GM23248 (cell line): ENCODE measurements around the gene GPR82. TPM values are rescaled to one million over a fixed set of nuclear protein-coding genes. Genes with fewer than 3 reads are reported as not detected.
"Not testable (repeated sequence)": the region's sequence is repeated elsewhere in the genome, so short reads cannot be mapped to it uniquely, and the experiment has no call there.

Experiments used
- DNase-seq: peaks from one replicate; pipeline ENCODE4 v3.0.0-alpha.2; 2015
- H2AFZ ChIP-seq: fragments of 200-600 bp; sonication (generic); 2 replicates; pipeline ENCODE4 v1.6.1; 2016; ENCODE audit warnings: antibody characterized with exemption
- H3F3A ChIP-seq: fragments of 200-600 bp; sonication (generic); 2 replicates; pipeline ENCODE4 v1.6.1; 2016; ENCODE audit warnings: mild to moderate bottlenecking, antibody characterized with exemption, mixed run types; ENCODE audit not compliant: insufficient read depth
- H3K27ac ChIP-seq: fragments of 200-600 bp; sonication (generic); 2 replicates; pipeline ENCODE4 v1.5.1; 2016; ENCODE audit warnings: mild to moderate bottlenecking
- H3K27me3 ChIP-seq: fragments of 200-600 bp; sonication (generic); replicated peaks from 2 replicates; pipeline ENCODE4 v1.6.1; 2016; ENCODE audit warnings: mild to moderate bottlenecking; ENCODE audit not compliant: insufficient read depth
- H3K36me3 ChIP-seq: fragments of 200-600 bp; sonication (generic); 2 replicates; pipeline ENCODE4 v1.6.1; 2016; ENCODE audit warnings: low read depth, mild to moderate bottlenecking
- H3K4me1 ChIP-seq: fragments of 200-600 bp; sonication (generic); 2 replicates; pipeline ENCODE4 v1.6.1; 2016; ENCODE audit warnings: mild to moderate bottlenecking; ENCODE audit not compliant: insufficient read depth
- H3K4me2 ChIP-seq: fragments of 200-600 bp; sonication (generic); one replicate; pipeline ENCODE4 v1.6.1; 2016; ENCODE audit warnings: mild to moderate bottlenecking; ENCODE audit not compliant: unreplicated experiment
- H3K4me3 ChIP-seq: fragments of 200-600 bp; sonication (generic); 2 replicates; pipeline ENCODE4 v1.5.1; 2016; ENCODE audit warnings: mild to moderate bottlenecking
- H3K79me2 ChIP-seq: fragments of 200-600 bp; sonication (generic); 2 replicates; pipeline ENCODE4 v1.6.1; 2016; ENCODE audit warnings: mild to moderate bottlenecking; ENCODE audit not compliant: insufficient read depth
- H3K9ac ChIP-seq: fragments of 200-600 bp; sonication (generic); 2 replicates; pipeline ENCODE4 v1.6.1; 2016; ENCODE audit warnings: mild to moderate bottlenecking
- H3K9me2 ChIP-seq: fragments of 200-600 bp; sonication (generic); 2 replicates; pipeline ENCODE4 v1.6.1; 2016; ENCODE audit warnings: mixed run types, mild to moderate bottlenecking, moderate library complexity; ENCODE audit not compliant: insufficient read depth
- H3K9me3 ChIP-seq: fragments of 200-600 bp; sonication (generic); one replicate; pipeline ENCODE4 v1.6.1; 2017; ENCODE audit warnings: low read depth
- H4K20me1 ChIP-seq: fragments of 200-600 bp; sonication (generic); 2 replicates; pipeline ENCODE4 v1.6.0; 2016; ENCODE audit not compliant: insufficient read depth
- EZH2 ChIP-seq: fragments of 200-600 bp; sonication (generic); IDR thresholded peaks from 2 replicates; pipeline ENCODE4 v1.6.1; 2018; ENCODE audit warnings: antibody characterized with exemption, mild to moderate bottlenecking; ENCODE audit not compliant: insufficient read depth, poor library complexity, severe bottlenecking
- EZH2phosphoT487 ChIP-seq: fragments of 200-600 bp; sonication (generic); IDR thresholded peaks from 2 replicates; pipeline ENCODE4 v1.6.1; 2018; ENCODE audit warnings: antibody characterized with exemption, moderate library complexity, mild to moderate bottlenecking, low read depth; ENCODE audit not compliant: insufficient read depth
- WGBS, 2 experiments: methylation state at CpG; one replicate each; pipeline ENCODE4 v1.1.6; 2015 to 2017; ENCODE audit warnings: low lambda C conversion rate in 2 of 2, low coverage in 1 of 2; ENCODE audit errors: missing lambda C conversion rate in 2 of 2; 5-methylcytosine and 5-hydroxymethylcytosine counted together
- in situ Hi-C: fragments of 300-500 bp; cut with MboI; formaldehyde crosslinking; loops from 2 replicates; pipeline ENCODE4 v1.15.0; 2020
- polyA plus RNA-seq: library from polyadenylated mRNA; unstranded; fragments of >200 nt; fragmentation: Nextera tagmentation; extraction: Ambion mirVana; gene quantifications from 2 replicates; pipeline ENCODE4 v1.2.1, GENCODE V29; 2016
- total RNA-seq: library from RNA; depleted of rRNA; stranded (reverse); fragments of >200 nt; shearing (Covaris generic); gene quantifications from 2 replicates; pipeline ENCODE4 v1.2.3, GENCODE V29; 2014; rRNA removed

The GPR82 gene
- not detected in 2 replicates for total RNA-seq
- polyA plus RNA-seq, result 0.13 TPM in 1 of 2 replicates, not detected in the other

GRCh38 chrX:41723826-41724225, at the start of gene GPR82:
GPR82 (plus strand) TSS chrX:41724181; CDS start chrX:41727027, 2,846 bp downstream.
- no peaks in the 10 kb centered on the region for H3K36me3 ChIP-seq
- no peaks in the 10 kb centered on the region for H3F3A ChIP-seq
- H3K79me2 ChIP-seq, result no peaks in the 10 kb centered on the region
- H3K9me2 ChIP-seq, result no peaks in the 10 kb centered on the region
- H3K9ac ChIP-seq, result no peak within 1 kb of the TSS
- H3K9me3 ChIP-seq, result no peaks in the 10 kb centered on the region
- in situ Hi-C loops, result no loop called here
- H3K27ac ChIP-seq, result peak within 1 kb of the TSS; percentile 60
- no peaks in the 10 kb centered on the region for H3K27me3 ChIP-seq
- no peak for TF ChIP-seq EZH2phosphoT487
- TF ChIP-seq EZH2, result no peak
- H3K4me2 ChIP-seq, result no peak within 1 kb of the TSS
- 0 out of 2 replicates have a peak, but pooled peaks cover 9% of the 10 kb centered on the region for H3K4me1 ChIP-seq
- no peak for DNase-seq
- H4K20me1 ChIP-seq, result no peaks in the 10 kb centered on the region
- no peak within 1 kb of the TSS for H3K4me3 ChIP-seq
- WGBS, 2 experiments, result 50 to 54% methylated on average over 2 of the region's 2 CpGs
- no peak within 1 kb of the TSS for H2AFZ ChIP-seq

GRCh38 chrX:41676361-41676760, 47.6 kb upstream of the GPR82 start:
- 98 to 100% methylated on average over 5 to 15 of the region's 15 CpGs for WGBS, 2 experiments
- H3K4me1 ChIP-seq, H3F3A ChIP-seq, DNase-seq, H2AFZ ChIP-seq, H3K4me3 ChIP-seq, H3K27ac ChIP-seq, in situ Hi-C loops, H3K36me3 ChIP-seq, H3K9ac ChIP-seq, H3K79me2 ChIP-seq, H4K20me1 ChIP-seq, H3K27me3 ChIP-seq, H3K4me2 ChIP-seq, H3K9me3 ChIP-seq, H3K9me2 ChIP-seq: not testable (repeated sequence)

GRCh38 chrX:41677183-41678060, 46.6 kb upstream of the GPR82 start:
- no peaks in the 10 kb centered on the region for H3K4me1 ChIP-seq
- H3K27me3 ChIP-seq, result no peaks in the 10 kb centered on the region
- H3K36me3 ChIP-seq, result no peaks in the 10 kb centered on the region
- no peak for DNase-seq
- H4K20me1 ChIP-seq, result no peaks in the 10 kb centered on the region
- no peak overlapping the region for H2AFZ ChIP-seq
- no peaks in the 10 kb centered on the region for H3K9me3 ChIP-seq
- no peak overlapping the region for H3K4me3 ChIP-seq
- H3K9me2 ChIP-seq, result no peaks in the 10 kb centered on the region
- no peak overlapping the region for H3K4me2 ChIP-seq
- no peak overlapping the region for H3K27ac ChIP-seq
- no peaks in the 10 kb centered on the region for H3K79me2 ChIP-seq
- no peaks in the 10 kb centered on the region for H3F3A ChIP-seq
- H3K9ac ChIP-seq, result no peak overlapping the region
- in situ Hi-C loops, result no loop called here
- no peak for TF ChIP-seq EZH2
- no peak for TF ChIP-seq EZH2phosphoT487
- 45 to 49% methylated on average over 6 of the region's 6 CpGs for WGBS, 2 experiments

GRCh38 chrX:41684138-41684537, 39.8 kb upstream of the GPR82 start:
- Histone ChIP-seq H3K27me3 (no peaks in the 10 kb centered on the region), H3F3A (no peaks in the 10 kb centered on the region), H3K27ac (no peak overlapping the region), H2AFZ (no peak overlapping the region), H3K4me1 (no peaks in the 10 kb centered on the region), H3K9me2 (no peaks in the 10 kb centered on the region), H3K36me3 (no peaks in the 10 kb centered on the region), H3K9ac (no peak overlapping the region), H3K79me2 (no peaks in the 10 kb centered on the region), H4K20me1 (no peaks in the 10 kb centered on the region), H3K4me3 (no peak overlapping the region), H3K4me2 (no peak overlapping the region), H3K9me3 (no peaks in the 10 kb centered on the region)
- TF ChIP-seq EZH2, result no peak
- no peak for TF ChIP-seq EZH2phosphoT487
- in situ Hi-C loops, result no loop called here
- DNase-seq, result no peak
- WGBS, 2 experiments, result 51 to 68% methylated on average over 3 of the region's 3 CpGs
